MM.1S (cell line): Measurements from ENCODE around the gene RNF138.

Source experiments
- DNase-seq: peaks from one replicate; pipeline ENCODE4 v3.0.0-alpha.2; 2015
- H2AFZ ChIP-seq: fragments of 300-600 bp; sonication (generic); 2 replicates; pipeline ENCODE4 v1.6.0; 2016; ENCODE audit warnings: antibody characterized with exemption, low read length
- H3F3A ChIP-seq: fragments of 300-600 bp; sonication (generic); 2 replicates; pipeline ENCODE4 v1.6.1; 2016; ENCODE audit warnings: mild to moderate bottlenecking, antibody characterized with exemption, low read length, moderate library complexity, mixed read lengths; ENCODE audit not compliant: insufficient read depth
- H3K27ac ChIP-seq: fragments of 300-600 bp; sonication (generic); 2 replicates; pipeline ENCODE4 v1.5.1; 2016; ENCODE audit warnings: mild to moderate bottlenecking, low read length
- H3K27me3 ChIP-seq: fragments of 300-600 bp; sonication (generic); replicated peaks from 2 replicates; pipeline ENCODE4 v1.6.0; 2016; ENCODE audit warnings: low read length; ENCODE audit not compliant: insufficient read depth
- H3K36me3 ChIP-seq: fragments of 300-600 bp; sonication (generic); replicated peaks from 2 replicates; pipeline ENCODE4 v1.6.1; 2016; ENCODE audit warnings: mild to moderate bottlenecking, low read length, mixed read lengths; ENCODE audit not compliant: insufficient read depth
- H3K4me1 ChIP-seq: fragments of 300-600 bp; sonication (generic); 2 replicates; pipeline ENCODE4 v1.6.1; 2016; ENCODE audit warnings: low read length, mixed read lengths
- H3K4me2 ChIP-seq: fragments of 300-600 bp; sonication (generic); 2 replicates; pipeline ENCODE4 v1.6.0; 2016; ENCODE audit warnings: low read depth, low read length
- H3K4me3 ChIP-seq: fragments of 300-600 bp; sonication (generic); 2 replicates; pipeline ENCODE4 v1.5.1; 2016; ENCODE audit warnings: low read length, mixed read lengths
- H3K79me2 ChIP-seq: fragments of 300-600 bp; sonication (generic); 2 replicates; pipeline ENCODE4 v1.6.1; 2016; ENCODE audit warnings: mixed run types, low read length, mixed read lengths
- H3K9ac ChIP-seq: fragments of 300-600 bp; sonication (generic); 2 replicates; pipeline ENCODE4 v1.6.1; 2016; ENCODE audit warnings: low read length, mixed read lengths
- H3K9me2 ChIP-seq: fragments of 300-600 bp; sonication (generic); replicated peaks from 2 replicates; pipeline ENCODE4 v1.6.1; 2016; ENCODE audit warnings: mild to moderate bottlenecking, low read length, mixed read lengths; ENCODE audit not compliant: insufficient read depth
- H3K9me3 ChIP-seq: fragments of 300-600 bp; sonication (generic); replicated peaks from 2 replicates; pipeline ENCODE4 v1.6.1; 2016; ENCODE audit warnings: mild to moderate bottlenecking, low read length, mixed read lengths; ENCODE audit not compliant: insufficient read depth
- H4K20me1 ChIP-seq: fragments of 300-600 bp; sonication (generic); 2 replicates; pipeline ENCODE4 v1.6.1; 2016; ENCODE audit warnings: mild to moderate bottlenecking, low read length, moderate library complexity, mixed read lengths; ENCODE audit not compliant: insufficient read depth
- CTCF ChIP-seq: fragments of 300-600 bp; sonication (generic); IDR thresholded peaks from 2 replicates; pipeline ENCODE4 v1.5.1; 2016; ENCODE audit warnings: antibody characterized with exemption, low read length, mixed read lengths
- EZH2 ChIP-seq: fragments of 300-600 bp; sonication (generic); optimal IDR thresholded peaks from 2 replicates; pipeline ENCODE3; 2017; ENCODE audit warnings: low read depth, mild to moderate bottlenecking, antibody characterized with exemption, low read length, mixed read lengths
- EZH2phosphoT487 ChIP-seq: fragments of 300-600 bp; sonication (generic); IDR thresholded peaks from 2 replicates; pipeline ENCODE4 v1.6.1; 2018; ENCODE audit warnings: antibody characterized with exemption, low read length

Gene RNF138

GRCh38 chr18:32074206-32074605 lies 17.5 kb upstream of the RNF138 start:
- Histone ChIP-seq H3K4me3 (no peak overlapping the region), H3K9me2 (no peaks in the 10 kb centered on the region), H2AFZ (no peak overlapping the region), H3K27me3 (no peaks in the 10 kb centered on the region), H3F3A (no peaks in the 10 kb centered on the region), H3K9ac (no peak overlapping the region), H3K36me3 (no peaks in the 10 kb centered on the region), H3K4me2 (no peak overlapping the region), H3K27ac (no peak overlapping the region), H3K4me1 (no peaks in the 10 kb centered on the region), H3K9me3 (no peaks in the 10 kb centered on the region), H3K79me2 (no peaks in the 10 kb centered on the region), H4K20me1 (no peaks in the 10 kb centered on the region)
- TF ChIP-seq CTCF (no peak), EZH2phosphoT487 (no peak), EZH2 (no peak)
- no peak for DNase-seq

DNA sequence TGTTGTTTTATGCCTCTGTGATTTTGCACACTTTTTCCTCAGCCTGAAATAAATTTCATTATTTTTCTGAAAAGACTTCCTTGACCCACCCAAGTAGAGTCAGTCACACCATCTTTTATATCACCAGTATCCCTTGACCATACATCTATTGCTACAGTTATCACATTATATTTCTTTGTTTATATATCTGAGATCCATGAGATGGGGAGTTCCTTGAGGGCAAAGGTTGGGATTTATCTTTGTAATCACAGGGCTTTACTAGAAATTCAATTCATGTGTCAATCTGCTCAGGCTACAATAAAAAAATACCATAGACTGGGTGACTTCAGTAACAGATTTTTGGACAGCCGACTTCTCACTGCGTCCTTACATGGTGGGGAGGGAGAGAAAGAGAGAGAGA lies 12.8 kb upstream of the RNF138 start:
- TF ChIP-seq CTCF (no peak), EZH2phosphoT487 (no peak), EZH2 (no peak)
- Histone ChIP-seq H3K79me2 (no peaks in the 10 kb centered on the region), H3K4me2 (no peak overlapping the region), H3K27me3 (no peaks in the 10 kb centered on the region), H2AFZ (no peak overlapping the region), H3K4me3 (no peak overlapping the region), H3K27ac (no peak overlapping the region), H3K4me1 (no peaks in the 10 kb centered on the region; the same call in 1 of the 2 replicates), H4K20me1 (no peaks in the 10 kb centered on the region), H3K36me3 (no peaks in the 10 kb centered on the region), H3K9me2 (no peaks in the 10 kb centered on the region), H3F3A (no peaks in the 10 kb centered on the region), H3K9me3 (no peaks in the 10 kb centered on the region), H3K9ac (no peak overlapping the region)
- no peak for DNase-seq

- Histone ChIP-seq H4K20me1 (no peaks in the 10 kb centered on the region), H3K9ac (no peak overlapping the region), H3K4me1 (peaks cover 12% of the 10 kb centered on the region), H3K79me2 (no peaks in the 10 kb centered on the region), H2AFZ (no peak overlapping the region), H3K4me3 (no peak overlapping the region), H3K27me3 (no peaks in the 10 kb centered on the region), H3K4me2 (no peak overlapping the region), H3K9me3 (no peaks in the 10 kb centered on the region), H3K36me3 (no peaks in the 10 kb centered on the region), H3F3A (0 out of 2 replicates have a peak, but pooled peaks cover 9% of the 10 kb centered on the region), H3K27ac (no peak overlapping the region), H3K9me2 (no peaks in the 10 kb centered on the region)
- no peak for DNase-seq
- TF ChIP-seq EZH2phosphoT487: no peak
- no peak for TF ChIP-seq EZH2
- no peak for TF ChIP-seq CTCF
Measured at GRCh38 chr18:32081881-32082280, 9.8 kb upstream of the RNF138 start.

DNA sequence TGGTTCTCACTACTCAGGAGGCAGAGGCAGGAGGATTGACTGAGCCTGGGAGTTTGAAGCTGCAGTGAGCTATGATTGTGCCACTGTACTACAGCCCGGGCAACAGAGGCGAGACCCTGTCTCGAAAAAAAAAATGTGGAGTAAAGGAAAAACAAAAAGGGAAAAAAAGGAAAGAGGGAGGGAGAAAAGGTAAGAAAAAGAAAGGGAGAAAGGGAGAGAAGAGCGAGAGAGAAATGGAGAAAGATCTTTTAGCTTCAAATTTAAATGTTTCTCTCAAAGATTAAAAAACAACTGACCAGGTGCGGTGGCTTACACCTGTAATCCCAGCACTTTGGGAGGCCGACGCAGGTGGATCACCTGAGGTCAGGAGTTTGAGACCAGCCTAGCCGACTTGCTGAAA lies 7.9 kb upstream of the RNF138 start:
- no peak for DNase-seq
- H3K36me3 ChIP-seq: no peaks in the 10 kb centered on the region
- H3K9ac ChIP-seq: no peak overlapping the region
- no peak overlapping the region for H3K4me3 ChIP-seq
- no peaks in the 10 kb centered on the region for H3K79me2 ChIP-seq
- H3K4me1 ChIP-seq: peaks cover 12% of the 10 kb centered on the region
- H3K9me2 ChIP-seq: no peaks in the 10 kb centered on the region
- no peak overlapping the region for H3K27ac ChIP-seq
- H3F3A ChIP-seq: 0 out of 2 replicates have a peak, but pooled peaks cover 9% of the 10 kb centered on the region
- no peaks in the 10 kb centered on the region for H4K20me1 ChIP-seq
- no peak overlapping the region for H2AFZ ChIP-seq
- TF ChIP-seq CTCF (no peak), EZH2 (no peak), EZH2phosphoT487 (no peak)
- no peaks in the 10 kb centered on the region for H3K27me3 ChIP-seq
- H3K4me2 ChIP-seq: no peak overlapping the region
- no peaks in the 10 kb centered on the region for H3K9me3 ChIP-seq
